HFFc6 (cell line): ENCODE results near the gene F13B. TPM values are rescaled to one million over a fixed set of nuclear protein-coding genes. Genes with fewer than 3 reads are reported as not detected.

Source experiments
- DNase-seq: peaks from one replicate; pipeline ENCODE4 v3.0.0-alpha.2; 2018
- H3K27ac Mint-ChIP-seq: 2 replicates; pipeline ENCODE4 v1.8.0; 2020; ENCODE audit warnings: mild to moderate bottlenecking, mixed read lengths
- H3K27me3 Mint-ChIP-seq: 2 replicates; pipeline ENCODE4 v1.8.0; 2021; ENCODE audit warnings: mild to moderate bottlenecking, moderate library complexity, mixed read lengths; ENCODE audit not compliant: insufficient read depth
- H3K36me3 Mint-ChIP-seq: 2 replicates; pipeline ENCODE4 v1.8.0; 2021; ENCODE audit warnings: low read depth, mixed read lengths
- H3K4me1 Mint-ChIP-seq: 2 replicates; pipeline ENCODE4 v1.8.0; 2020; ENCODE audit warnings: low read depth, mixed read lengths
- H3K4me3 Mint-ChIP-seq: 2 replicates; pipeline ENCODE4 v1.8.0; 2020; ENCODE audit warnings: mild to moderate bottlenecking, moderate library complexity, mixed read lengths
- H3K9me3 Mint-ChIP-seq: 2 replicates; pipeline ENCODE4 v1.8.0; 2020; ENCODE audit warnings: mild to moderate bottlenecking, mixed read lengths
- CTCF ChIP-seq: fragments of 200-600 bp; sonication (generic); IDR thresholded peaks from 2 replicates; pipeline ENCODE4 v1.5.0; 2021; ENCODE audit warnings: antibody characterized with exemption, mild to moderate bottlenecking
- long read RNA-seq: library from polyadenylated mRNA; unstranded; transcript quantifications from one replicate; pipeline ENCODE4 v2.0.0, GENCODE V29; 2019
- total RNA-seq, 6 experiments: library from RNA; stranded (reverse); fragmentation: NEBNext Ultra II Directional; extraction: Animal tissue kit (Norgen Biotek cat#: 25700); gene quantifications; 2 replicates in 1 of 6; 3 replicates in 5 of 6; pipeline ENCODE4 v1.2.3, GENCODE V29; 2021

F13B gene
- total RNA-seq = not detected
- long read RNA-seq = 0 reads

GRCh38 chr1:197066719-197067456 is at the start of gene F13B:
Gene F13B, minus strand, starts transcription at chr1:197067260. Its CDS starts 37 bp downstream, at chr1:197067223.
- Mint-ChIP-seq H3K4me3 (no peak within 1 kb of the TSS), H3K4me1 (peaks cover 12% of the 10 kb centered on the region; the same call in 1 of the 2 replicates), H3K27me3 (peaks cover 2% of the 10 kb centered on the region; the same call in 1 of the 2 replicates), H3K27ac (no peak within 1 kb of the TSS), H3K9me3 (peaks cover 4% of the 10 kb centered on the region; the same call in 1 of the 2 replicates), H3K36me3 (peaks cover 5% of the 10 kb centered on the region; the same call in 1 of the 2 replicates)
- DNase-seq = no peak
- TF ChIP-seq CTCF = no peak

- peaks cover 8% of the 10 kb centered on the region for H3K4me1 Mint-ChIP-seq
- peaks cover 45% of the 10 kb centered on the region for H3K36me3 Mint-ChIP-seq
- TF ChIP-seq CTCF = no peak
- H3K9me3 Mint-ChIP-seq = no peaks in the 10 kb centered on the region
- H3K4me3 Mint-ChIP-seq = no peak overlapping the region
- no peak overlapping the region for H3K27ac Mint-ChIP-seq
- H3K27me3 Mint-ChIP-seq = no peaks in the 10 kb centered on the region
- no peak for DNase-seq
Observed at GRCh38 chr1:197116156-197116555, 49.1 kb upstream of the F13B start.

GRCh38 chr1:197106869-197107268 is 39.8 kb upstream of the F13B start:
- H3K27ac Mint-ChIP-seq = no peak overlapping the region
- no peak for TF ChIP-seq CTCF
- DNase-seq = no peak

GRCh38 chr1:197103300-197103699 is 36.2 kb upstream of the F13B start:
- Mint-ChIP-seq H3K9me3 (no peaks in the 10 kb centered on the region), H3K27me3 (no peaks in the 10 kb centered on the region; the same call in 1 of the 2 replicates), H3K27ac (no peak overlapping the region), H3K36me3 (peaks cover 51% of the 10 kb centered on the region), H3K4me1 (peaks cover 24% of the 10 kb centered on the region), H3K4me3 (no peak overlapping the region)
- TF ChIP-seq CTCF = no peak
- DNase-seq = no peak

More at GRCh38 chr1:197106869-197107268, 39.8 kb upstream of the F13B start:
- Mint-ChIP-seq H3K4me3 (no peak overlapping the region), H3K4me1 (peaks cover 14% of the 10 kb centered on the region), H3K36me3 (peaks cover 62% of the 10 kb centered on the region), H3K27me3 (no peaks in the 10 kb centered on the region; the same call in 1 of the 2 replicates), H3K9me3 (no peaks in the 10 kb centered on the region)

- DNase-seq = no peak
- H3K27me3 Mint-ChIP-seq = no peaks in the 10 kb centered on the region; the same call in 1 of the 2 replicates
- peaks cover 45% of the 10 kb centered on the region for H3K36me3 Mint-ChIP-seq
- H3K9me3 Mint-ChIP-seq = no peaks in the 10 kb centered on the region
- H3K27ac Mint-ChIP-seq = no peak overlapping the region
- H3K4me1 Mint-ChIP-seq = peaks cover 24% of the 10 kb centered on the region
- H3K4me3 Mint-ChIP-seq = no peak overlapping the region
- no peak for TF ChIP-seq CTCF
Observed at GRCh38 chr1:197101978-197102377, 34.9 kb upstream of the F13B start.
